Measurements from ENCODE around the gene ALK.

GRCh38 chr2:29614295-29614830, 307.0 kb downstream of the ALK start:
- TF ChIP-seq, protein P1, sequence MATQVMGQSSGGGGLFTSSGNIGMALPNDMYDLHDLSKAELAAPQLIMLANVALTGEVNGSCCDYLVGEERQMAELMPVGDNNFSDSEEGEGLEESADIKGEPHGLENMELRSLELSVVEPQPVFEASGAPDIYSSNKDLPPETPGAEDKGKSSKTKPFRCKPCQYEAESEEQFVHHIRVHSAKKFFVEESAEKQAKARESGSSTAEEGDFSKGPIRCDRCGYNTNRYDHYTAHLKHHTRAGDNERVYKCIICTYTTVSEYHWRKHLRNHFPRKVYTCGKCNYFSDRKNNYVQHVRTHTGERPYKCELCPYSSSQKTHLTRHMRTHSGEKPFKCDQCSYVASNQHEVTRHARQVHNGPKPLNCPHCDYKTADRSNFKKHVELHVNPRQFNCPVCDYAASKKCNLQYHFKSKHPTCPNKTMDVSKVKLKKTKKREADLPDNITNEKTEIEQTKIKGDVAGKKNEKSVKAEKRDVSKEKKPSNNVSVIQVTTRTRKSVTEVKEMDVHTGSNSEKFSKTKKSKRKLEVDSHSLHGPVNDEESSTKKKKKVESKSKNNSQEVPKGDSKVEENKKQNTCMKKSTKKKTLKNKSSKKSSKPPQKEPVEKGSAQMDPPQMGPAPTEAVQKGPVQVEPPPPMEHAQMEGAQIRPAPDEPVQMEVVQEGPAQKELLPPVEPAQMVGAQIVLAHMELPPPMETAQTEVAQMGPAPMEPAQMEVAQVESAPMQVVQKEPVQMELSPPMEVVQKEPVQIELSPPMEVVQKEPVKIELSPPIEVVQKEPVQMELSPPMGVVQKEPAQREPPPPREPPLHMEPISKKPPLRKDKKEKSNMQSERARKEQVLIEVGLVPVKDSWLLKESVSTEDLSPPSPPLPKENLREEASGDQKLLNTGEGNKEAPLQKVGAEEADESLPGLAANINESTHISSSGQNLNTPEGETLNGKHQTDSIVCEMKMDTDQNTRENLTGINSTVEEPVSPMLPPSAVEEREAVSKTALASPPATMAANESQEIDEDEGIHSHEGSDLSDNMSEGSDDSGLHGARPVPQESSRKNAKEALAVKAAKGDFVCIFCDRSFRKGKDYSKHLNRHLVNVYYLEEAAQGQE (IDR thresholded peaks at IDR 0.05; ENCODE audit: unreplicated experiment) = no peak
- TF ChIP-seq CTCF (conservative IDR thresholded peaks at IDR 0.05; ENCODE audit: low read depth in 2 of 2) = no peak
- TF ChIP-seq EZH2 (IDR thresholded peaks at IDR 0.05; ENCODE audit: low read depth, unreplicated experiment) = no peak
